Adrenal gland (tissue), 5 donors: ENCODE results near the gene GCG.

ENCODE experiments used
- POLR2A ChIP-seq, 2 donors: fragments of 450-650 bp; IDR thresholded peaks; one replicate each; pipeline ENCODE4 v1.6.1; 2017; ENCODE audit warnings: antibody characterized with exemption in 2 of 2, mild to moderate bottlenecking in 2 of 2, moderate library complexity in 1 of 2
- TF ChIP-seq, protein P1 (sequence below), 6 experiments: fragments of 450-650 bp in 4 of 6; fragments of 200-600 bp in 2 of 6; sonication (generic) in 1 of 6; IDR thresholded peaks; 1 replicate in 5 of 6; 2 replicates in 1 of 6; pipeline versions ENCODE4 v1.5.1 to v1.8.0; 2016 to 2021; ENCODE audit warnings: antibody characterized with exemption in 6 of 6, mild to moderate bottlenecking in 2 of 6, moderate library complexity in 1 of 6
- donor health status: DM: no; HTN: no; CAD: no.

DNA sequence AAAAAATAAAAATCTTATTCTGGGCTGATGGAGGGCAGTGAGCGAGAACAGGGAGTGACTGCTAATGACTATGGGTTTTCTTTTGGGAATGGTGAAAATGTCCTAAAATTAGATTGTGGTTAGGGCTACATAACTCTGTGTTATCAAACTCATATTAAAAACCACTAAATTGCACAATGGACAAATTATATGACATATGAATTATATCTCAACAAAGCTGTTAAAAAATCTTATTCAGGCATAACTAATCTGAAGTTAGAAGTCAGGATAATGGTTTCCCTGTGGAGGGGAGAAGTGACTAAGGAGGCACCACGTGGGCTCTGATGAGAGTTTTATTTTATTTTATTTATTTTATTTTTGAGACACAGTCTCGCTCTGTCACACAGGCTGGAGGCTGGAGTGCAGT, 45.9 kb downstream of the GCG start:
- TF ChIP-seq, protein P1, sequence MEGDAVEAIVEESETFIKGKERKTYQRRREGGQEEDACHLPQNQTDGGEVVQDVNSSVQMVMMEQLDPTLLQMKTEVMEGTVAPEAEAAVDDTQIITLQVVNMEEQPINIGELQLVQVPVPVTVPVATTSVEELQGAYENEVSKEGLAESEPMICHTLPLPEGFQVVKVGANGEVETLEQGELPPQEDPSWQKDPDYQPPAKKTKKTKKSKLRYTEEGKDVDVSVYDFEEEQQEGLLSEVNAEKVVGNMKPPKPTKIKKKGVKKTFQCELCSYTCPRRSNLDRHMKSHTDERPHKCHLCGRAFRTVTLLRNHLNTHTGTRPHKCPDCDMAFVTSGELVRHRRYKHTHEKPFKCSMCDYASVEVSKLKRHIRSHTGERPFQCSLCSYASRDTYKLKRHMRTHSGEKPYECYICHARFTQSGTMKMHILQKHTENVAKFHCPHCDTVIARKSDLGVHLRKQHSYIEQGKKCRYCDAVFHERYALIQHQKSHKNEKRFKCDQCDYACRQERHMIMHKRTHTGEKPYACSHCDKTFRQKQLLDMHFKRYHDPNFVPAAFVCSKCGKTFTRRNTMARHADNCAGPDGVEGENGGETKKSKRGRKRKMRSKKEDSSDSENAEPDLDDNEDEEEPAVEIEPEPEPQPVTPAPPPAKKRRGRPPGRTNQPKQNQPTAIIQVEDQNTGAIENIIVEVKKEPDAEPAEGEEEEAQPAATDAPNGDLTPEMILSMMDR (IDR thresholded peaks at IDR 0.05) = no peak
- TF ChIP-seq POLR2A (IDR thresholded peaks at IDR 0.05) = no peak
